Measurements from ENCODE around the gene PLCXD3. TPM values are rescaled to one million over a fixed set of nuclear protein-coding genes. Genes with fewer than 3 reads are reported as not detected.

PLCXD3 gene
- total and polyA plus RNA-seq, 9 of the 15 experiments (the other 6 are each of a cell fraction or from before 2014, with no cell fraction given): not detected

- ChIA-PET POLR2A (no interaction called here), CTCF (ENCODE audit: low intra/inter-chr PET ratio) (no interaction called here)
- no peaks in the 10 kb centered on the region for H4K20me1 ChIP-seq (replicated peaks; ENCODE audit: control insufficient read depth, insufficient read depth, low read length)
- no peak overlapping the region for H3K9ac ChIP-seq (ENCODE audit: insufficient read depth in 1 of 2, low read depth in 2 of 2, low read length in 2 of 2)
- H3K27ac ChIP-seq (ENCODE audit: extremely low read depth, low read depth, low read length): no peak overlapping the region
- no peak overlapping the region for H3K4me3 ChIP-seq
- DNase-seq (ENCODE audit: extremely low read depth in 1 of 4, low spot score in 3 of 4) (no peak), ATAC-seq (no peak), FAIRE-seq (no peak)
- intact Hi-C loops (cut with micrococcal nuclease): no loop called here
- H3K27me3 ChIP-seq (ENCODE audit: control insufficient read depth in 2 of 2, insufficient read depth in 2 of 2, low read length in 2 of 2): no peaks in the 10 kb centered on the region
- no peaks in the 10 kb centered on the region for H3K36me3 ChIP-seq (ENCODE audit: control insufficient read depth, insufficient read depth, low read length)
- no peaks in the 10 kb centered on the region for H3K9me1 ChIP-seq (ENCODE audit: control insufficient read depth, insufficient read depth, low read length)
- H3K79me2 ChIP-seq (ENCODE audit: control insufficient read depth, insufficient read depth, low read length): no peaks in the 10 kb centered on the region
- H3K9me3 ChIP-seq (replicated peaks; ENCODE audit: control insufficient read depth, insufficient read depth, low read depth, low read length): no peaks in the 10 kb centered on the region
- no peaks in the 10 kb centered on the region for H3K4me1 ChIP-seq (replicated peaks in 1 of 2; ENCODE audit: control insufficient read depth in 2 of 2, insufficient read depth in 2 of 2, low read length in 2 of 2)
- in situ Hi-C loops (cut with MboI): no loop called here
- H2AFZ ChIP-seq (ENCODE audit: low read depth, low read length): no peak overlapping the region
- BruUV-seq (replicated peaks): no TSS peak
- H3K4me2 ChIP-seq (ENCODE audit: insufficient read depth, low read length): no peak overlapping the region
- TF ChIP-seq RBM34 (IDR thresholded peaks at IDR 0.05; ENCODE audit: borderline replicate concordance, insufficient read depth, low read length): no peak
- peak in 1 of 2 experiments; percentile 14; a peak in 1 of 4 replicates for TF ChIP-seq RAD21 (CRISPR knock-in tag; conservative IDR thresholded peaks at IDR 0.05 in 1 of 2, IDR thresholded peaks at IDR 0.05 in 1 of 2)
- TF ChIP-seq CTCF (IDR thresholded peaks at IDR 0.05 in 2 of 3, conservative IDR thresholded peaks at IDR 0.05 in 1 of 3; ENCODE audit: insufficient read depth in 2 of 3, low read depth in 1 of 3, low read length in 3 of 3): peak in 1 of 3 experiments; percentile 13; a peak in 1 of 6 replicates
These were observed 13.8 kb upstream of the PLCXD3 start for GRCh38 chr5:41524174-41524573.

Data from K562 (cell line).